Vagina (tissue), 2 donors: ENCODE measurements around the gene LPXN.

Source experiments
- POLR2A ChIP-seq, 2 donors: fragments of 450-650 bp; IDR thresholded peaks; one replicate each; pipeline ENCODE4 v1.6.1; 2017; ENCODE audit warnings: antibody characterized with exemption in 2 of 2, mild to moderate bottlenecking in 2 of 2, moderate library complexity in 2 of 2
- POLR2AphosphoS5 ChIP-seq, 2 donors: sonication (generic); formaldehyde crosslinking; IDR thresholded peaks; one replicate each; pipeline ENCODE4 v1.9.0; 2017; ENCODE audit warnings: antibody characterized with exemption in 2 of 2, mild to moderate bottlenecking in 2 of 2, low read depth in 1 of 2; ENCODE audit not compliant: insufficient read depth in 1 of 2
- TF ChIP-seq, protein P1 (sequence below), 3 experiments: fragments of 450-650 bp in 2 of 3; fragments of 200-600 bp in 1 of 3; sonication (generic) in 1 of 3; IDR thresholded peaks; one replicate each; pipeline ENCODE4 v1.5.1; 2017 to 2019; ENCODE audit warnings: antibody characterized with exemption in 3 of 3, mild to moderate bottlenecking in 2 of 3, moderate library complexity in 2 of 3

- TF ChIP-seq, protein P1, sequence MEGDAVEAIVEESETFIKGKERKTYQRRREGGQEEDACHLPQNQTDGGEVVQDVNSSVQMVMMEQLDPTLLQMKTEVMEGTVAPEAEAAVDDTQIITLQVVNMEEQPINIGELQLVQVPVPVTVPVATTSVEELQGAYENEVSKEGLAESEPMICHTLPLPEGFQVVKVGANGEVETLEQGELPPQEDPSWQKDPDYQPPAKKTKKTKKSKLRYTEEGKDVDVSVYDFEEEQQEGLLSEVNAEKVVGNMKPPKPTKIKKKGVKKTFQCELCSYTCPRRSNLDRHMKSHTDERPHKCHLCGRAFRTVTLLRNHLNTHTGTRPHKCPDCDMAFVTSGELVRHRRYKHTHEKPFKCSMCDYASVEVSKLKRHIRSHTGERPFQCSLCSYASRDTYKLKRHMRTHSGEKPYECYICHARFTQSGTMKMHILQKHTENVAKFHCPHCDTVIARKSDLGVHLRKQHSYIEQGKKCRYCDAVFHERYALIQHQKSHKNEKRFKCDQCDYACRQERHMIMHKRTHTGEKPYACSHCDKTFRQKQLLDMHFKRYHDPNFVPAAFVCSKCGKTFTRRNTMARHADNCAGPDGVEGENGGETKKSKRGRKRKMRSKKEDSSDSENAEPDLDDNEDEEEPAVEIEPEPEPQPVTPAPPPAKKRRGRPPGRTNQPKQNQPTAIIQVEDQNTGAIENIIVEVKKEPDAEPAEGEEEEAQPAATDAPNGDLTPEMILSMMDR (IDR thresholded peaks at IDR 0.05) = no peak
- TF ChIP-seq POLR2AphosphoS5 (IDR thresholded peaks at IDR 0.05; ENCODE audit: insufficient read depth in 1 of 2, low read depth in 1 of 2) = no peak
- TF ChIP-seq POLR2A (IDR thresholded peaks at IDR 0.05) = no peak
Measured at GRCh38 chr11:58580311-58580710, 4.7 kb upstream of the LPXN start.
